GM18505 (cell line): ENCODE data around the gene PHC2.

Experiments used
- ATAC-seq: cut with Tn5 transposase; IDR thresholded peaks from one replicate; pipeline ENCODE4 v1.9.1; 2021; ENCODE audit not compliant: unreplicated experiment
- POLR2A ChIP-seq: IDR thresholded peaks from 4 replicates; pipeline ENCODE4 v1.6.1; 2011; ENCODE audit warnings: borderline replicate concordance; ENCODE audit not compliant: insufficient read depth, insufficient read length; ENCODE audit errors: extremely low read depth

PHC2 gene

GRCh38 chr1:33420870-33421775 is 9.8 kb downstream of the PHC2 start:
- TF ChIP-seq POLR2A: no peak
- no peak for ATAC-seq

GRCh38 chr1:33418811-33419210 is 12.1 kb downstream of the PHC2 start:
- no peak for ATAC-seq
- TF ChIP-seq POLR2A: no peak

GRCh38 chr1:33414879-33415278 is 16.0 kb downstream of the PHC2 start:
- ATAC-seq: no peak
- no peak for TF ChIP-seq POLR2A

GRCh38 chr1:33410091-33410701 is 20.7 kb downstream of the PHC2 start:
- TF ChIP-seq POLR2A: no peak
- ATAC-seq: no peak

DNA sequence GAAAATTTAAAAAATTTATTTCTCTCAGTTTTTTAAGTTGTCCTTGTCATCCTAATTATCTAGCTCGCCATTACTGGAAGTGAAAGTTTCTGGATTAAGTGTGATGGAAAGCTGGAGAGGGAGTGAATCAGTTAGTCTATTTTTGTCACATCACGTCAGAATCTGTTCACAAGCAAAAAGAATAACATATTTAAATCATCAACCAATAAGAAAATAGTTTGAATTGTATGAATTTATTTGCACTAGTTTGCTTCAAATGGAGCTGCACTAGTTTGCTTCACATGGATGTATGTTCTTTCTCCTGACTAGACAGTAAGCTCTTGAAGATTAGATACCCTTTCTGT is 22.8 kb downstream of the PHC2 start:
- ATAC-seq: no peak
- TF ChIP-seq POLR2A: no peak

DNA sequence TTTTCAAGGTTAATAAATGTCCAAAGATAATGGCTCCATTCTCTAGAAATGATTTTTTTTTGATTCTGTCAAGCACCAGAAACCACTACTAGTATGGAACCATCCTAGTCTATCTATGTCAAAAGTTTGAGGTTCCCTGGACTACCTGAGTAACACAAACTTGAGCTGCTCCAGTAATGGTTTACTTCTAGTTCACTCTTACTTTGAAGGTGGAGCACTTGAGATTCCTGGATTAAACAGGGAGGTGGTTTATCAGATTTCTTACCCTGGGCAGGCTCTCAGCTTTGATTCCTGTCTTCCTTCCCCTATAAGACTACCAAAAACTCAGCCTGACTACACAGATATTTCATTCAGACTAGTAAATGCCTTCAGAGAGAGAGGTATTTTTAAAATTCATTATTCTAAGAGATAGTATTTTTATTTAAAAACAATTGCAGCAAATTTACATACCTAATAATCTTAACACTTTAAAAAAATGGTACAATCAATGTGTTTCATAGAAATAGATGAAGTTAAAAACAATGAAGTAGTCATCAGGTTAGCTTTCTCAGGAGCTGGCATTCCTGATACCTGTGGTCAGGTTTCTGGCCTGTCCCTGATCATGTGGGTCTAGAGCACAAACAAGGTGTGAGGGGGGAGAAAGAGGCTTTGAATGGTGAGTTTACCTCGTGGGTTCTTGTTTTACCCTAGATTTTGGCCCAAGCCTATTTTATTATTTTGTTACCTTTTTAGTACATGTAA is 23.4 kb downstream of the PHC2 start:
- TF ChIP-seq POLR2A: no peak
- ATAC-seq: no peak

DNA sequence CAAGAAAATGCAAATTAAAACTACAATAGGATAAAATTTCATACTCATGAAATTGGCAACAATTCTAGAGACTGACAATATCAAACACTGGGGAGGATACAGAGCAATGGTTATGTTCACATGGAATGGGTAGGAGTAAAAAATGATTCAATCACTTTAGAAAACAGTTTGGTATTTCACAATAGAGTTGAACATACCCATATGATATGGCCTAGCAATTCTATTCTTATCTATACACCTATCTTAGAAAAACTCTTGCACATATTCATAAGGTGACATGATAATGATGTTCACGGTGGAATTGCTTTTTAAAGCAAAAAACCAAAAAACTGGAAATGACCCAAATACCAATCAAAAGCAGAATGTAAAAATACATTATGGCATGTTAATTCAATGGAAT is 28.7 kb downstream of the PHC2 start:
- no peak for TF ChIP-seq POLR2A
- no peak for ATAC-seq

DNA sequence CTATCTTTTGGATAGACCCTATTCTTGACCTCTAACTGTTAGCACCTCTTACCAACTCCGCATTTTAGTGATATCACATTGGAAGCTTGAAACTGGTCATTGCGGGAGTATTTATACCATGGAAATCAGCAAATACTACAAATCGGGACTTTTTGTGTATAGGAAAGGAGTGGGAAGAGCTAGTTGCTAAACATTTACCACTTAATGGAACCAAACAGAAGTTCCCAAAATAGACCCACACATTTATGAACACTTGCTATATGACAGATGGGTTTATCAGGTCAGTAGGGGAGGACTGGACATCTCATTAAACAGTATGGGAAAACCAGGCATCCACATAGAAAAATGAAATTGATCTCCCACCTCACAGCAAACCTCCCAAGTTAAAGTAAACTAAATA is 29.4 kb downstream of the PHC2 start:
- no peak for ATAC-seq

DNA sequence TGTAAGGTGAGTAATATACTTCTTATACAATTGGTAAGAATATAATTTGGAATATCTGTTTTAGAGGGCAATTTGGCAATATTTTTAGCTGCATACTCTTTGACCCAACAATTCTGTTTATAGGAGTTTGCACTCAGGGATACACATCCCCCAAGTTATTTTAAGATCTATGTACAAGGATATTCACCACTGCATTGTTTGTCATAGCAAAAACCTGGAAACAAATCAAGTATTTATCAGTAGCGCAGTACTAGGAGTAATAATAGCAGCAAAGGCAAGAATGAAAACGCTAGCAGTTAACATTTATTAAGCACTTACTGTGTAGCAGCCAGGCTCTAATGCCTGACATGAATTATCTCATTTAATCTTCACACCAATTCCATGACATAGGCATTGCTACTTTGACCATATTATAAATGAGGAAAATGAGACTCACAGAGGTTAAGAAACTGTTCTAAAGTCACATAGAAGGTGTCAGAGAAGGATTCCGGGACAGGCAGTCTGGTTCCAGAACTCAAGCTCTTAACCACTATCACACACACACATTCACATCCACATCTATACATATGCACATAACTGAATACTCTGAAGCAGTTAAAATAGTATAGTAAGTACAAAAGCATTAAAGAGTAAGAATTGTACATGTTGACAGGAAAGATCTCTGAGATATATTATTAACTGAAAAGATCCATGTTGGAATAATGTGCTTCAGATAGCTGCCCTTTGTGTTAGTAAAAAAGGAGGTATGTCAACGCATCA is 30.6 kb downstream of the PHC2 start:
- no peak for TF ChIP-seq POLR2A
- no peak for ATAC-seq

More for the DNA sequence above, 29.4 kb downstream of the PHC2 start:
- TF ChIP-seq POLR2A: no peak

DNA sequence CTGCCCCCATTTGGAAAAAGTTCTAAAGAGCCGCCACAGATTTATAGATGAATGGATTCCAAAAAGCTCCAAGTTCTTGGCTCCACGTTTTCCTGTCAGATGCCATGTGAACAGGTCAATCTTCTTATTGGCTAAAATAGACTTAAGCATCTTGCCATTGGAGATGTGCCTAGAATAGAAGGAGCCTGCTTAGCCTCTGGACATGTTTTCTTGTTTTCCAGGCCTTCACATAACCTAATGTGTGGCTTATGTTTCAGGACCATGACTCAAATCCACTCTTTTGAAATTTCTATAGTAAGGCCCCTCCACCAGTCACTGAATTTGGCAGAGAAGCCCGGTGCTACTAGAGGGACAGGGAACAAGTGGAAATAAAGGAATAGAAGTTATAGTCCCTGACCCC is 31.5 kb downstream of the PHC2 start:
- TF ChIP-seq POLR2A: no peak
- no peak for ATAC-seq

GRCh38 chr1:33397994-33398393 is 32.9 kb downstream of the PHC2 start:
- no peak for ATAC-seq
- TF ChIP-seq POLR2A: no peak

- TF ChIP-seq POLR2A: no peak
- no peak for ATAC-seq
These were observed 33.8 kb downstream of the PHC2 start for GRCh38 chr1:33397125-33397506.
